Measurements from ENCODE around the gene DMRT2. TPM values are rescaled to one million over a fixed set of nuclear protein-coding genes. Genes with fewer than 3 reads are reported as not detected.

Gene DMRT2
- total RNA-seq, 1 donor from 2014 or later: not detected

Small RNAs within 50 kb of the gene (small RNA-seq; reads per million reads assigned to genes)
- gene RNU6-1073P (ENCODE audit: low replicate concordance): not detected

Other genes starting within 250 kb of the DMRT2 start
- under 0.01 TPM for gene DMRT1, start 208.7 kb upstream of the DMRT2 start, total RNA-seq
- not detected for gene DMRT3, start 73.7 kb upstream of the DMRT2 start, total RNA-seq